ENCODE measurements around the gene RNF39. TPM values are rescaled to one million over a fixed set of nuclear protein-coding genes. Genes with fewer than 3 reads are reported as not detected.
"Not testable (repeated sequence)": the region's sequence is repeated elsewhere in the genome, so short reads cannot be mapped to it uniquely, and the experiment has no call there.

RNF39 gene, protein sequence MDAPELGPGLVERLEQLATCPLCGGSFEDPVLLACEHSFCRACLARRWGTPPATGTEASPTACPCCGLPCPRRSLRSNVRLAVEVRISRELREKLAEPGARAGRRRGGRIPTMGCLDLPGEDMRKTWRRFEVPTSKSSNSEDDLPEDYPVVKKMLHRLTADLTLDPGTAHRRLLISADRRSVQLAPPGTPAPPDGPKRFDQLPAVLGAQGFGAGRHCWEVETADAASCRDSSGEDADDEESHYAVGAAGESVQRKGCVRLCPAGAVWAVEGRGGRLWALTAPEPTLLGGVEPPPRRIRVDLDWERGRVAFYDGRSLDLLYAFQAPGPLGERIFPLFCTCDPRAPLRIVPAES
- polyA plus RNA-seq (2012; ENCODE audit: low read depth, missing spikeins) = 0.14 TPM

- DNase-seq (ENCODE audit: insufficient read length, low spot score) = no peak
- TF ChIP-seq POU2F2 (IDR thresholded peaks at IDR 0.05; ENCODE audit: low read depth, low read length) (no peak), POLR2A (IDR thresholded peaks at IDR 0.05; ENCODE audit: low read depth, low read length) (no peak), TAF1 (IDR thresholded peaks at IDR 0.05; ENCODE audit: low read depth, low read length) (no peak), SPI1 (IDR thresholded peaks at IDR 0.05; ENCODE audit: low read depth, low read length) (no peak), POLR2AphosphoS5 (IDR thresholded peaks at IDR 0.05; ENCODE audit: low read depth, low read length) (no peak), PAX5 (IDR thresholded peaks at IDR 0.05; ENCODE audit: insufficient read depth, low read length, severe bottlenecking) (no peak)
- no peak for FAIRE-seq
Measured at GRCh38 chr6:30075094-30075789, at the start of gene RNF39. RNF39 (minus strand) TSS chr6:30075769; CDS start chr6:30075585, 184 bp downstream.

- DNase-seq (ENCODE audit: insufficient read length, low spot score) = no peak
- no peak for TF ChIP-seq POU2F2 (IDR thresholded peaks at IDR 0.05; ENCODE audit: low read depth, low read length)
- no peak for TF ChIP-seq POLR2AphosphoS5 (IDR thresholded peaks at IDR 0.05; ENCODE audit: low read depth, low read length)
- TF ChIP-seq POLR2A (IDR thresholded peaks at IDR 0.05; ENCODE audit: low read depth, low read length) = no peak
- no peak for TF ChIP-seq SPI1 (IDR thresholded peaks at IDR 0.05; ENCODE audit: low read depth, low read length)
- no peak for TF ChIP-seq TAF1 (IDR thresholded peaks at IDR 0.05; ENCODE audit: low read depth, low read length)
- no peak for TF ChIP-seq PAX5 (IDR thresholded peaks at IDR 0.05; ENCODE audit: insufficient read depth, low read length, severe bottlenecking)
- no peak for FAIRE-seq
Measured at GRCh38 chr6:30122515-30122914, 46.9 kb upstream of the RNF39 start.

DNA sequence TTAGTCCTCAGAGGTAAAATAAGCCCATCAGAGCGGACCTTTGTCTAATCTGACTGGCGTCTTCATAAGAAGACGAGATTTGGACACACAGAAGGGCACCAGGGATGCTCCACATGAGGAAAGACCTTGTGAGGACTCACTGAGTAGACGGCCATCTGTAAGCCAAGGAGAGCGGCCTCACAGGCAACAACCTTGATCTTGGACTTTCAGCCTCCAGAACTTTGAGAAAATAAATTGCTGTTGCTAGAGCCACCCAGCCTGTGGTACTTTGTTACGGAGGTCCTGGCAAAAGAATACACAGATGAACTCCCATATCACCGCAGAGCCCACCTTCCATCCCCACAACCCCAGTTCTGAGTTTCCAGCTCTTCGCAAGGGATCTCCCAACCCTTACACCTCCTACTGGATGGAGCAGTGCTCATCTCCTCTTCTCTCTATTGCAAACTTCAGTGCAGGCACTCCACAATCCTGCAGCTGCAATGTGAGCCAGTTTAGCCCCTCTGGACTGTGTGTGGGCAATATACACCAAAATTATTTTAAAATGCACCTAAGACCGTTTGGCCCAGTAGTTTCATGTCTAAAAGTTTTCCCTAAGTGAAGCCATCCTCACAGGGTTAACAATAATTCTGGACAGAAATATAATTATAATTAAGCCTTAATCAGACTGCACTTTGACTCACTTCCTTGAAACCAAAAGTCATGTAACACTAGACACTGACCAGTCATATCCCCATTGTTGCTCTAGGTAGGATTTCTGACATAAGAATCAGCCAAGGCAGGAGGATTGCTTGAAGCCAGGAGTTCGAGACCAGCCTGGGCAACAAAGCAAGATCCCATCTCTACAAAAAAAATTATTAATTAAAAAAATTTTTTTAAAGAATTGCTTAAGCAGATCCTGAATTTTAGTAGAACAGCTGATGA is 46.1 kb upstream of the RNF39 start:
- TF ChIP-seq POLR2AphosphoS5 (IDR thresholded peaks at IDR 0.05; ENCODE audit: low read depth, low read length) = no peak
- TF ChIP-seq PAX5 (IDR thresholded peaks at IDR 0.05; ENCODE audit: insufficient read depth, low read length, severe bottlenecking) = no peak
- no peak for TF ChIP-seq SPI1 (IDR thresholded peaks at IDR 0.05; ENCODE audit: low read depth, low read length)
- TF ChIP-seq POU2F2 (IDR thresholded peaks at IDR 0.05; ENCODE audit: low read depth, low read length) = no peak
- no peak for TF ChIP-seq TAF1 (IDR thresholded peaks at IDR 0.05; ENCODE audit: low read depth, low read length)
- no peak for TF ChIP-seq POLR2A (IDR thresholded peaks at IDR 0.05; ENCODE audit: low read depth, low read length)
- no peak for DNase-seq (ENCODE audit: insufficient read length, low spot score)
- no peak for FAIRE-seq

- DNase-seq (ENCODE audit: insufficient read length, low spot score); FAIRE-seq: not testable (repeated sequence)
Measured at GRCh38 chr6:30118691-30119090, 43.1 kb upstream of the RNF39 start.

- DNase-seq (ENCODE audit: insufficient read length, low spot score) = no peak
- TF ChIP-seq TAF1 (IDR thresholded peaks at IDR 0.05; ENCODE audit: low read depth, low read length) (no peak), PAX5 (IDR thresholded peaks at IDR 0.05; ENCODE audit: insufficient read depth, low read length, severe bottlenecking) (no peak), POLR2AphosphoS5 (IDR thresholded peaks at IDR 0.05; ENCODE audit: low read depth, low read length) (no peak), SPI1 (IDR thresholded peaks at IDR 0.05; ENCODE audit: low read depth, low read length) (no peak), POU2F2 (IDR thresholded peaks at IDR 0.05; ENCODE audit: low read depth, low read length) (no peak), POLR2A (IDR thresholded peaks at IDR 0.05; ENCODE audit: low read depth, low read length) (no peak)
- FAIRE-seq = no peak
Measured at GRCh38 chr6:30116724-30117123, 41.2 kb upstream of the RNF39 start.

DNA sequence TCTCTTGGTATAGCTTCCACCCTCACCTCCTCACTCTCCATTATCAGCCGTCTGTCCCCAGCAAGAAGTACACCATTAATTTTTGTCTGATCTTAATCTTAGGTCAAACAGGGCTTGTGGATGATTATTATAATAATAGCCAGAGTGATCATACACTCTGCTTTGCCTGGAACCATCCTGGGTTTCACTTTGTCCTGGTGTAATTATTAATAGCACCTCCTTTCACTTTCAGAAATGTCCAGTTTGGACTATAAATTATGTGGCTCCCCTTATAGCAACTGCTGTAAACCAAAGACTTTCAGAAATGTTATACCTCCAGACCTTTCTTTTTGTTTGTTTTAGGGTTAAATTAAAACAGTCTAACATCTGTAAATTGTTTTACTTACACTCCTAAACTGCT is 38.3 kb upstream of the RNF39 start:
- DNase-seq (ENCODE audit: insufficient read length, low spot score) = no peak
- FAIRE-seq = no peak
- TF ChIP-seq SPI1 (IDR thresholded peaks at IDR 0.05; ENCODE audit: low read depth, low read length) (no peak), POLR2AphosphoS5 (IDR thresholded peaks at IDR 0.05; ENCODE audit: low read depth, low read length) (no peak), TAF1 (IDR thresholded peaks at IDR 0.05; ENCODE audit: low read depth, low read length) (no peak), POU2F2 (IDR thresholded peaks at IDR 0.05; ENCODE audit: low read depth, low read length) (no peak), PAX5 (IDR thresholded peaks at IDR 0.05; ENCODE audit: insufficient read depth, low read length, severe bottlenecking) (no peak), POLR2A (IDR thresholded peaks at IDR 0.05; ENCODE audit: low read depth, low read length) (no peak)

DNA sequence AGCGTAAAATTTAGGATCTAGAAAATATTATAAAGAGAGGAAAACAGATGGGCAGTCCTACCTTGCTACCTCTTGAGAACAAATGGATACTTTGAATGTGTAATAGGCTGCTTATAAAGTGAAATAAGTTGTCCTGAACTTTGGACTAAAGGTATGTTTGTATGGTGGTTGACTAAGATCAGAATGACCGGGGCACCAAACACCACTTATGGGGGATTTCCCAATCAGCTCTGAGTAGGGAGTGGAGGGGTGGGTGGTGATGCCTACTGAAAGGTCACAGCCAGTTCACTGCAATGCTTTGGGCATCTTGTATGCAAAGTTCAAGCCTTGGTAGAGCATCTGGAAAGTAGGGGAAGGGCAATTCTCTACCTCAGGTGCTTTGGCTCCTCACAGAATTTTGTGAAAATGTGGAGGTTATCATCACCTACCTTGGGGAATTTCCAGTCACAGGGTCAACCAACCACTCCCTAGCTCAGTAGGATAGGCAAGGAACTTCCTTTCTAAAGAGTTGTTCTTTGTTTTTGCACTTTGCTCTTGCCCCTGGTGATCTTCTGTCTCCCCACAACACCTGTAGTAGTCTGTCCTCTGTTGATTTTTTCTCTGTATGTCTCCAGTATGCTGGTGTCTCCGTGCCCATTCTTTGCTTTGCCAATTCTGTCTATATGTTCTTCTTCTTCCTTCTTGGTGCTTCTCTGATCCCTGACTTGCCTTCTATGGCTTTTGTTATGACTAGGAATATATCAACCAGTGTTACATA is 37.6 kb upstream of the RNF39 start, which contains the start of gene TRIM31:
TRIM31 (minus strand) TSS at position 88 of the 757 bp plus-strand sequence. CDS start 285 bp downstream, outside the sequence.
- FAIRE-seq (peak; percentile 89), DNase-seq (ENCODE audit: insufficient read length, low spot score) (no peak)
- peak; percentile 74; the same call in 1 of the 2 replicates for TF ChIP-seq POU2F2 (IDR thresholded peaks at IDR 0.05; ENCODE audit: low read depth, low read length)
- TF ChIP-seq SPI1 (IDR thresholded peaks at IDR 0.05; ENCODE audit: low read depth, low read length) = 0 out of 2 replicates have a peak, but pooled peaks have one; percentile 2
- TF ChIP-seq POLR2A (IDR thresholded peaks at IDR 0.05; ENCODE audit: low read depth, low read length) = no peak

DNA sequence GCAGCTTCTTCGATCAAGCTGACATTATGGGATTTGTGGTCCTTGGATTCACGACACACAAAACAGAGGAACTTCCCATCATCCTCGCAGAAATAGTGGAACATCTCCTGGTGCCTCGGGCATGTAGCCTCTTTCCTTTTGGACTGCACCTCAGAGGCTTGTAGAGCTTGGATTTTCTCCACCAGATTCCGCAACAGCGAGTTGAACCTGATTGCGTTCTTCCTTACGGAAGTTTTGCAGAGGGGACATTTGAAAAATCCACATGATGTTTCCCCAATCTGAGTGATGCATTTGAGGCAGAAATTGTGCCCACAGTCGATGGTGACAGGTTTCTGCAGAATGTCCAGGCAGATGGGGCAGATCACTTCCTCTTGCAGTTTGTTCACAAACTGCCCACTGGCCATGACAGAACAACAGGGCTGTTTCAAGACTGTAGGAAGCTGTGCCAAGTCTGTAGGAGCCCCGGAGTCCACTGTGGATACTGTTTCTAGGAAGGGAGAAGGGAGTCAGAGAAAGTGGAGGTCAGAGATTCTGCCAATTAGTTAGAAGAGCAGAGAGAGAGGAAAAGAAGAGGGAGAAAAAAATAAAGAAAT is 36.9 kb upstream of the RNF39 start:
- FAIRE-seq (peak; percentile 16), DNase-seq (ENCODE audit: insufficient read length, low spot score) (no peak)
- TF ChIP-seq TAF1 (IDR thresholded peaks at IDR 0.05; ENCODE audit: low read depth, low read length) = no peak
- TF ChIP-seq SPI1 (IDR thresholded peaks at IDR 0.05; ENCODE audit: low read depth, low read length) = peak; percentile 61
